Breast epithelium (tissue), 3 donors: ENCODE data around the gene NFIC.

Experiments
- POLR2A ChIP-seq: fragments of 450-650 bp; IDR thresholded peaks from one replicate; pipeline ENCODE4 v1.6.1; 2016; ENCODE audit warnings: antibody characterized with exemption, mild to moderate bottlenecking, moderate library complexity
- TF ChIP-seq, protein P1 (sequence below), 3 donors: fragments of 450-650 bp; IDR thresholded peaks; one replicate each; pipeline ENCODE4 v1.5.1; 2016 to 2017; ENCODE audit warnings: antibody characterized with exemption in 3 of 3, mild to moderate bottlenecking in 3 of 3, moderate library complexity in 3 of 3

DNA sequence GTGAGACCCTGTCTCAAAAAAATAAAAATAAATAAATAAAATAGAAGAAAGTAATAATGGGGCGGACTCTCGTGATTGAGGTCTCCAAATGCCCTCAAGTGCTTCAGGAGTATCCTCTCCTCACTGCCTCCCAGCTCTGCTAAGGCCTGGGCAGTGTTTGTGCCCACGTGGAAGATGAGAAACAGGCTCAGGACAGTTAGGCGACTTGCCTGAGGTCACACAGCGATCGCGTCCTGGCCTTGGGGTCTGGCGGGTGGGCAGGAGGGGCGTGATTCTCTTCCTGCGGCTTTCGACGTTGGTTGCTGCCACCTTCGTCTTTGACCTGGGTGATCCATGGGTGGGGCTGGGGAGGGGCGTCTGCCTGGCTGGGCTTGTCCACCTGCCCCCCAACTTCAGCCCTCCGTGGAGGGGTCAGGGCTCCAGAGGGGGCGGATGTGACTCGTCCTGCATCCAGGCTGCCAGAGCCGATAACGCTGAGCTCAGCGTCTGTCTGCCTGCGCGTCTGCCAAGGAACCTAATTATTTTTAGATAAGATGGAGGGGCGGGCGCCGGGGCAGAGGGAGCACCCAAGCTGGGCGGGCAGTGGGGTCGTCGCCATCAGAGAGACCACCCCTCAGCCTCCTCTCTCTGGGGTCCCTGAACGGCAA, 56.9 kb downstream of the NFIC start:
- TF ChIP-seq POLR2A: no peak
- TF ChIP-seq, protein P1, sequence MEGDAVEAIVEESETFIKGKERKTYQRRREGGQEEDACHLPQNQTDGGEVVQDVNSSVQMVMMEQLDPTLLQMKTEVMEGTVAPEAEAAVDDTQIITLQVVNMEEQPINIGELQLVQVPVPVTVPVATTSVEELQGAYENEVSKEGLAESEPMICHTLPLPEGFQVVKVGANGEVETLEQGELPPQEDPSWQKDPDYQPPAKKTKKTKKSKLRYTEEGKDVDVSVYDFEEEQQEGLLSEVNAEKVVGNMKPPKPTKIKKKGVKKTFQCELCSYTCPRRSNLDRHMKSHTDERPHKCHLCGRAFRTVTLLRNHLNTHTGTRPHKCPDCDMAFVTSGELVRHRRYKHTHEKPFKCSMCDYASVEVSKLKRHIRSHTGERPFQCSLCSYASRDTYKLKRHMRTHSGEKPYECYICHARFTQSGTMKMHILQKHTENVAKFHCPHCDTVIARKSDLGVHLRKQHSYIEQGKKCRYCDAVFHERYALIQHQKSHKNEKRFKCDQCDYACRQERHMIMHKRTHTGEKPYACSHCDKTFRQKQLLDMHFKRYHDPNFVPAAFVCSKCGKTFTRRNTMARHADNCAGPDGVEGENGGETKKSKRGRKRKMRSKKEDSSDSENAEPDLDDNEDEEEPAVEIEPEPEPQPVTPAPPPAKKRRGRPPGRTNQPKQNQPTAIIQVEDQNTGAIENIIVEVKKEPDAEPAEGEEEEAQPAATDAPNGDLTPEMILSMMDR (IDR thresholded peaks at IDR 0.05): no peak
